Stimulated activated CD8-positive, alpha-beta memory T cell treated with anti-CD3 and anti-CD28 coated beads, Interleukin-2, amount 100 ng/mL, for 48 hours (primary cell): Measurements from ENCODE around the gene TIMP3.
"Not testable (repeated sequence)": the region's sequence is repeated elsewhere in the genome, so short reads cannot be mapped to it uniquely, and the experiment has no call there.

Source experiments
- DNase-seq, 2 donors: peaks; one replicate each; pipeline ENCODE4 v3.0.0-alpha.2; 2020; ENCODE audit warnings: low read depth in 2 of 2

Gene TIMP3

GRCh38 chr22:32801537-32802236 is at the start of gene TIMP3:
TSS of gene TIMP3 (plus strand) at chr22:32801705. CDS start at chr22:32802002, 297 bp downstream.
- no peak for DNase-seq

DNA sequence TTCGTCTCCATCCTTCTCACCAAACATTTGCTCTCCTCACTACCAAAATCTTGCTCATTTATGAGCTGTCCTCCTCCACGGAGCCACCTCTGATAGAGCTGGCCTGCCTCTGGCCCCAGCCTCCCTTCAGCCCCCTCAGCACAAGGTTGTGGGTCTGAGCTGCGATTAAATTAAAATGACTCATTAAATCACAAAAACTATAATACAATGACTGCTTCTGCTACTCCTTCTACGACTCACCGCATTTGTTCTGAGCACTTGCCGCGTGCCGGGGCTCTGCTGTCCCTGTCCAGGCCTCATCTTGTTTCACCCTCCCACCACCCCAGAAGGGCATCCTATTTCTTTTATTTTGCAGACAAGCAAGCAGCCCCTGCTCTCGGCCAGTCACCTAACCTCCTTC is 49.2 kb upstream of the TIMP3 start:
- no peak for DNase-seq

GRCh38 chr22:32752816-32753520 is 48.5 kb upstream of the TIMP3 start:
- no peak for DNase-seq

DNA sequence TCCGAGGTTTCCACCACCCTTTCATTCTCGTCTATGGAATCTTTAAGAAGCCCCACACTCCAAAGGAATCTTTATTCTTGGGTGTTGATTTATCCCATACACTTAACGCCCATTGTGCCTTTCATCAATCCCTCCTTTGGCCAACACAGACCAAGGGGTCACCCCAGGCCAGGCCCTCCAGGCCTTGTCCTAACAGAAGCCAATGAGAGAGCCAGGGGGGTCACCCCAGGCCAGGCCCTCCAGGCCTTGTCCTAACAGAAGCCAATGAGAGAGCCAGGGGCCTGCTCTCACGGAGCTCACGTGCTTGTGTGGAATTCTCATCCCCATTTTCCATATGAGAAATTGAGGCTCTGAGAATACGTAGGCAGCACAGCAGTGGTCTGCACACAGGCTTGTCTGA is 47.9 kb upstream of the TIMP3 start:
- DNase-seq, result no peak

DNA sequence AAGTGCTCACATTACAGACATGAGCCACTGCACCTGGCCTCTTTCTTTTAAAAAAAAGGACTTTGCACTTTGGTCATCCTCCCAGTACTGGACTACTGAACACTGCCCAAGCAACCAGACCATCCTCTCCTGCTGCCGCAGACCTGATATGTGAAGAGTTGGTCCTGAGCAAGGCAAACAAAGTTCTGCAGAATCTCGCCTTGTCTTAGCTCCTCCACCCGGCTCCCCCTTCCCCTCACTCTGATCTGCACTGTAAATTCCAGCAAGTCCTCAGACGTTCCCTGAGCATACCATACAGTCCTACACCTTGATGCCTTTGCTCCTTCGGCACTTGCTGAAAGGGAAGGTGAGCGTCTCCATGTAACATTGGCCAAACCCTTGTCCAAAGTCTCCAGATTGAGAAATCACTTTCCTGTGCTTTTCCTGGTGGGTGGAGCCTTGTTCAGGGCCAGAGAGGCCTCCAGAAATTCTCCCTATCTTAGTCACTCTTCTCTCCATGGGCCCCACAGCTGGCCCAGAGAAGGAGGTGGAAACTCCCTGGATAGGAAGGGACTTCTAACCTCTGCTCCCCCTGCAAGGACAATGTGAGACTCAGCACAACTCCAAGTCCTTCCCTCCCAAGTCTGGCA is 47.0 kb upstream of the TIMP3 start:
- no peak for DNase-seq

DNA sequence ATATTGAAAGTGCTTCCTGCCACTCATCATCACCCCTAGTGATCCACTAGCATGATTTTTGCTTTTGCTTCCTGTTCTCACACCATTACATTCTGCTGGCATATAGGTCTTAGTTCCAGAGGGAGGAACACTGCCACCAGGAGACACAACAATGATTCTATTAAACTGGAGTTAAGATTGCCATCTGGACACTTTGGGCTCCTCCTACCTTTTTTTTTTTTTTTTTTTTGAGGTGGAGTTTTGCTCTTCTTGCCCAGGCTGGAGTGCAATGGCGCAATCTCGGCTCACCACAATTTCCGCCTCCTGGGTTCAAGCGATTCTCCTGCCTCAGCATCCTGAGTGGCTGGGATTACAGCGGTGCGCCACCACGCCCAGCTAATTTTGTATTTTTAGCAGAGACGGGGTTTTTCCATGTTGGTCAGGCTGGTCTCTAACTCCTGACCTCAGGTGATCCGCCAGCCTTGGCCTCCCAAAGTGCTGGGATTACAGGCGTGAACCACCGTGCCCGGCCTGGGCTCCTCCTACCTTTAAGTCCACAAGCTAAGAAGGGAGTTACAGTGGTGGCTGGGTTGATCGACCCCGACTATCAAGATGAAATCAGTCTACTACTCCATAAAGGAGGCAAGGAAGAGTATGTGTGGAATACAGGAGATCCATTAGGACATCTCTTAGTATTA is 44.3 kb upstream of the TIMP3 start:
- DNase-seq, result not testable (repeated sequence)

DNA sequence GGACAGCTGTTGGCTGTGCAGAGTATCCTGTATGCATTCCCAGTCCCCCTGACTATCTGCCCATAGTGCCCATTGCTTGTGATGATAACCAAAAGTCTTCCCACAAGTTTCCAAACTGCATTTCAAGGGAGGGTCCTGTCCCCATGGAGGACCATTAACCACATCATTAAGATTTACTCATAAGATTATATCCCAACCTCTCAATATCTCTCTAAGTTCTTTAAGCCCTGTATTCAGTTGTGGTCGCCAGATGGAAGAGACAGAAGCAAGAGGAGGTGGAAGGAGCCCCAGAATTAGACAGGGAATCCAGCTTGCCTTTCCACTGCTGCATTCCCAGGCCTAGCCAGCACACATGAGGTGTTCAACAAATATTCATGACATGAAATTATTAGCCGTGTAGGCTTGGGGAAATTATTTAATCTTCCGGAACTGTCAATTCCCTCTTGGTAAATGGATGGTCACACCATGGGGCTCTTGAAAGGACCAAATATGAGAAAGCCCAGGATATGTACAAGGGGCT is 42.6 kb upstream of the TIMP3 start:
- DNase-seq, result no peak

- no peak for DNase-seq
Measured at GRCh38 chr22:32760396-32760795, 41.1 kb upstream of the TIMP3 start.

GRCh38 chr22:32760815-32761214 is 40.7 kb upstream of the TIMP3 start:
- DNase-seq, result no peak

DNA sequence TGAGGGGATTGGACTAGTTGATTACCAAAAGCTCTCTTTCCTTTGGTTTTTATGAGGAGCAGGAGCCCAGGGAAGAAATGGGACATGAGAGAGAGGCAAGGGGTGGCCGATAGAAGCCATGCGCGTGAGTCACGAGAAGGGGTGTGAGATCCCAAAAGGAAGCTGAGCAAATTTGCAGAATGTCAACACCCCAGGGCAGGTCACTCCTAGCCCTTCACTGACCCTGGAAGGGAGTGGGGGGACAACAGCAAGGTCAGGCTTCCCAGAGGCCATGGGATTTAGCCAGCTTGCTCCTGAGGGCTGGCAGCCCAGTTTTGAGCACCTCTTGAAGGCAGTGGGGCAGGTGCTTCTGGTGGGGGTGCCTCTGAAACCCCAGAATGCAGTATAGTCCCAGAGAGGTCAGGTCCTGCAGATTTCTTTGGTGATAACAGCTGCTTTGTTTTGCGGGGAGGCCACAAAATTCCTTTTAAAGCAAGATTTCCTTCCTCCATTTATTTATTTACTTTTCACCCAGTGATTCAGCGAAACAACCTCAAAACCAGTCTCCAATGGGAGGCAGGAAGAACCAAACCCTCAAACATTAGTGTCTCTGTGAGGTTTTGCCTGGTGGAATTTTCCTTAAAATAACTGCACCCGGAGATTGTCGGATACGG is 40.1 kb upstream of the TIMP3 start:
- DNase-seq, result no peak

DNA sequence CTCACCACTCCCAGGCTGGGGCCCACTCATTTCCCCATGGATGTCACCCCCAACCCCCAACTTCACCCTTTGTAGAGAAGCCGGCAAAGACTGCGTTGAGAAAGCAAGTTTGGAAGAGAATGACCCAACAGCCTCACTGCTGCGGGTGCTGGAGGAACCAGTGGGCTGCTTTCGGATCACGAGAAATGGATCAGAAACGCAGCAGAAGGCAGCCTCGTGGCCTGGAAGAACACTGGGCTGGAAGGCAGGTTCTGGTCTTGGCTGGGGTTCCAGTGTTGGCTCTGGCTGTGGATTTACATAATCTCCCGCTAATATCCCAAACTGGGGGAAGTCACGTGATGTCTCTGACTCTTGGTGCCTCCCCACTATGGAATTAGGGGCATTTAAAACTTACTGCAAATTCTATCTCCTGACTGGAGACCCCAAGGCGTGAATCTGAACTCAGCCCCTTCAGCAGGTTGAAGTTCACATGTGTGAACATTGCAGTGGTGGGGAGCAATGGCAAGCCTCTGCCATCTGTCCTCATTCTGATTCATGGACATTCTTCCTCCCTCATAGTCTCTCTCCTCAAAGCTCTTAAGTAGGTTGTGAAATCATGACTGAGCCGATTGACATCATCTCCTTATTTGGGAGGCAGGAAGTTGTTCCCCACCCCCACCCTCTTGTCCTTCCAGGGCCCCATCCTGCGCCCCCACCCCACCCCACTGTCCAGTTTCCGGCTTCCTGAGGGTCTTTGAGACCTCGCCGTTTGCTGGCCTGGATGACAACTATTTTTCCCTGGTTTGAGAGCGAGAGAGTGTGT is 37.0 kb upstream of the TIMP3 start:
- no peak for DNase-seq

GRCh38 chr22:32765132-32765618 is 36.3 kb upstream of the TIMP3 start:
- DNase-seq, result no peak

DNA sequence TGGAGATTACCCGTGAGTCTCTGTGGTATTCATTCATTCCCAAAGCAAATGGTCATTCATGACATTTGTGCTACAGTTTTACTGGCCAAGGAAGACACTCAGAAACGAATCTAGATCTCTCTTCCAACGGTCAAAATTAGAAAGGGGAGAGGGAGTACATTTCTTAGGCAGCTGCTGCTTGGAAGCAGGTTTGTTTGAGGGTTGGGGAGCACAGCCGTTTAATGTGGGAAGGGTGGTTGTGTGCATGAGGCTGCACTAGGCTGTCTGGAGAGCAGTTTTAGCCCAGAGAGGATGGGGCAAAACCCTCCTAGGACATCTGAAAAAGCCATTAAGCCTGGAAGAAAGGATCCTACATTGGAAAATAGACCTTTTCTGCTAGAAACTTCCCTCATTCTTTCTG is 29.7 kb upstream of the TIMP3 start:
- no peak for DNase-seq

GRCh38 chr22:32775957-32776356 is 25.5 kb upstream of the TIMP3 start:
- DNase-seq, result no peak

DNA sequence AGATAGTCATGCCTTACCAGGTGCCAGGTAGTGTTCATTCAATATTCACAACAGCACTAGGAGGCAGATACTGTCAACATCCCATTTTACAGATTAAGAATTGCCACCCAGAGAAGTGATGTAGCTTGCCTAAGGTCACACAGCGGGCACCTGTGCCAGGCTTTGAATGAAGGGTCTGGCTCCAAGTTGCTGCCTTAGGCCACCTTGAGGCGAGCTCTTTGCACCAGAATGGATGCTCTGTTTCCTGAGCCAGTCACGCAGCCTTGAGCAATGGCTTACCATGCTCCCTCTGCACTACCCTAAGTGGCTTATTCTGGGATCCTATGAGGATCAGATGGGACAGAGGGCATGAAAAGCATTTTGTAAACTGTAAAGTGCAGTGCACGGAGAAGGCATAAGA is 25.1 kb upstream of the TIMP3 start:
- no peak for DNase-seq

DNA sequence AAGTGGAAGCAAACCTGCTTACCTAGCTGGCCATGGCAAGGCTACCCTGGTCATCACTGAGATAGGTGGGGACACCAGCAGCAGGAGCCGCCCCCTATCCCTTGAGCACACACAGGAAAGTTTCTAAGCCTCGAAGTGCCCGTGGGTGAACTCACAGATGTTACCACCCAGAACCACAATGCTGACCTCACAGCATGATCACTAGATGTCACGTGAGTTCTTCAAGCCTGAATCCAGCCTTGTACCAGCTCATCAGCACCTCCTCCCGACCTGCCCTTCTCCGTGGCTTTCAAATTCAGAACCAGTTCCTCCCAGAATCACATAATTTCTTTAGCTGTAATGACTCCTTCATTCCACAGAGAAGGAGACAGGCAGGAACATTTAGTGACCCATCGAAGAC is 24.7 kb upstream of the TIMP3 start:
- DNase-seq, result no peak

- DNase-seq, result no peak
Measured at GRCh38 chr22:32777987-32778386, 23.5 kb upstream of the TIMP3 start.

GRCh38 chr22:32780726-32781310 is 20.7 kb upstream of the TIMP3 start:
- no peak for DNase-seq

- DNase-seq, result no peak
Measured at GRCh38 chr22:32781695-32782094, 19.8 kb upstream of the TIMP3 start.

DNA sequence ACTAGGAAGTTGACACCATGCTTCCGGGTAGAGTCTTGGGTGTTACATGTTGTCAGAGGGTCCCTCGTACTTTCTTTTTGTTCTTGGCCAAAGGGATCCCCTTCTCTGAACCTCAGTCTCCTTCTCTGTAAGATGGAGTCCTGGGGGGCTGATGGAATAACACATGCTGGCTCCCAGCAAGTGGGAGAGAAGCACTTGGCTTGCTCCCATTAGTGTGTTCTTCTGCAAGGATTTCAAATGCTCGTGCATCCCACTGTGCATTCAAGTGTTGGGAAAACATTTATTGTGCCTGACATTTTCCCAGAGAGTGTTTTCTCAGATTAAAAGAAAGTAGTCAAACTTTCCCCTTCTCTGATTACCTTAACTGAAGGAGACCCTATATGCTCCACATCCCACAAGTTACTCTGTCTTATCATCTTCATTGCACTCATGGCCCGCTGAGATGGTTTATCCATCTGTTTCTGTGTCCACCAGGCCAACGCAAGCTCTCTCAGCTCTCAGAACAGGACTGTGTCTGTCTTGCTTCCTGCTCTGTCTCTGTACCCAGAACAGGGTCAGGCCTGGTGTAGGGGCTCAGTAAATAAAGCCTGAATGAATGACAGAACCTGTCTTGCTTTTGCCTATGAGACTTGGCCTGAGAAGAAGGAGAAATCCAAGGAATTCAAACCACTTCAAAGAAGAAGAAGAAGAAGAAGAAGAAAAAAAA is 16.0 kb upstream of the TIMP3 start:
- no peak for DNase-seq
